HepG2 (cell line): ENCODE measurements around the gene RREB1.

Source experiments
- HCFC1 ChIP-seq: fragments of 150-350 bp; IDR thresholded peaks from 2 replicates; pipeline ENCODE4 v1.6.1; 2014; ENCODE audit warnings: low read depth, low read length
- XBP1 ChIP-seq: sonication (generic); formaldehyde crosslinking; IDR thresholded peaks from 2 replicates; pipeline ENCODE4 v1.5.0; 2020; ENCODE audit warnings: missing genetic modification reagents

DNA sequence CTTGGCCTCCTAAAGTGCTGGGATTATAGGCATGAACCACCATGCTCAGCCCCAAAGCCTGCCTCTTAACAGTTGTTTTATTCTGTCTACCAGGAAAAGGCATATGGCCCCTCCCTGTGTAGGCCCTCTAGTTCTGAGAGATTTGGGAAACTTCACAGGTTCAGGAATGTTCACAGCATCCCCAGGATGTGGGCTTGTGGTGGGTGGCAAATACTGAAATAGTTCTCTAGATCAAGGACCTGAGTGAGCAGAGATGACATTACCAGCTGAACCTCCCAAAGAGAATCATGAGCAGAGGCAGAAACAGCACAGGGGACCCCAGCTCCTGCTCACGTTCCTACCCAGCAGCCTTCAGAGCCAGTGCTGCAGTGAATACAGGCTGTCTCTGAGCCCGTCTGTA is 105.7 kb downstream of the RREB1 start:
- TF ChIP-seq XBP1 (CRISPR knock-in tag) (no peak), HCFC1 (no peak)
